ENCODE measurements around the gene PLD4.

- TF ChIP-seq TAF1 (IDR thresholded peaks at IDR 0.05; ENCODE audit: borderline replicate concordance, insufficient read depth, low read length): no peak
- TF ChIP-seq REST (IDR thresholded peaks at IDR 0.05; ENCODE audit: insufficient read depth in 1 of 2, low read depth in 2 of 2, low read length in 2 of 2): no peak
- no peak for TF ChIP-seq POLR2AphosphoS5 (IDR thresholded peaks at IDR 0.05; ENCODE audit: low read depth, low read length)
These were observed 28.4 kb downstream of the PLD4 start for GRCh38 chr14:104953097-104953496.
